ENCODE data around the gene IGSF9.

DNA sequence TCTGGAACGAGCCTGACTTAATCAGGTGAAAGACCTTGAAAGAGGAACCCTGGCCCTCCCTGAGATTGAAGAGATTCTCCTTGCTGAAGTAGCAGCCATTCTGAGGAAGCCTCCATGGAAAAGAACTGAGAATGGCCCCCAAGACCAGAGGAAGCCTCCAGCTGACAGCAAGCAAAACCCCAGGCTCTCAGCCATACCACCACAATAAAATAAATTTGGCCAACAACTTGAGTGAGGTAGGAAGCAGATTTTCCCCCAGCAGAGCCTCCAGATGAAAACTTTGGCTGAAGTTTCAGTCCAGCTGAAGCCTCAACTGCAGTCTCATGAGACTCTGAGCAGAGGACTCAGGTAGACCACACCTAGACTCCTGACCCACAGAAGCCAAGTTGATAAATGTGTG lies 42.6 kb upstream of the IGSF9 start:
- TF ChIP-seq SUZ12 (IDR thresholded peaks at IDR 0.05; ENCODE audit: unreplicated experiment): no peak
- TF ChIP-seq, protein P1, sequence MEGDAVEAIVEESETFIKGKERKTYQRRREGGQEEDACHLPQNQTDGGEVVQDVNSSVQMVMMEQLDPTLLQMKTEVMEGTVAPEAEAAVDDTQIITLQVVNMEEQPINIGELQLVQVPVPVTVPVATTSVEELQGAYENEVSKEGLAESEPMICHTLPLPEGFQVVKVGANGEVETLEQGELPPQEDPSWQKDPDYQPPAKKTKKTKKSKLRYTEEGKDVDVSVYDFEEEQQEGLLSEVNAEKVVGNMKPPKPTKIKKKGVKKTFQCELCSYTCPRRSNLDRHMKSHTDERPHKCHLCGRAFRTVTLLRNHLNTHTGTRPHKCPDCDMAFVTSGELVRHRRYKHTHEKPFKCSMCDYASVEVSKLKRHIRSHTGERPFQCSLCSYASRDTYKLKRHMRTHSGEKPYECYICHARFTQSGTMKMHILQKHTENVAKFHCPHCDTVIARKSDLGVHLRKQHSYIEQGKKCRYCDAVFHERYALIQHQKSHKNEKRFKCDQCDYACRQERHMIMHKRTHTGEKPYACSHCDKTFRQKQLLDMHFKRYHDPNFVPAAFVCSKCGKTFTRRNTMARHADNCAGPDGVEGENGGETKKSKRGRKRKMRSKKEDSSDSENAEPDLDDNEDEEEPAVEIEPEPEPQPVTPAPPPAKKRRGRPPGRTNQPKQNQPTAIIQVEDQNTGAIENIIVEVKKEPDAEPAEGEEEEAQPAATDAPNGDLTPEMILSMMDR (IDR thresholded peaks at IDR 0.05 in 2 of 3, conservative IDR thresholded peaks at IDR 0.05 in 1 of 3; ENCODE audit: control insufficient read depth in 2 of 3, extremely low read depth in 1 of 3, insufficient read depth in 1 of 3, low read depth in 3 of 3, low read length in 3 of 3): no peak
- no peak for TF ChIP-seq CBFB (IDR thresholded peaks at IDR 0.05; ENCODE audit: low read depth)
- no peak for TF ChIP-seq REST (IDR thresholded peaks at IDR 0.05; ENCODE audit: low read depth, low read length)
- no peak for TF ChIP-seq TAF1 (IDR thresholded peaks at IDR 0.05; ENCODE audit: borderline replicate concordance, low read depth, low read length)
- TF ChIP-seq USF1 (IDR thresholded peaks at IDR 0.05; ENCODE audit: borderline replicate concordance, extremely low read length, insufficient read depth, low read depth, low read length): no peak
- no peak for TF ChIP-seq POLR2AphosphoS2 (IDR thresholded peaks at IDR 0.05; ENCODE audit: low read depth, low read length)
- TF ChIP-seq PML (IDR thresholded peaks at IDR 0.05; ENCODE audit: low read length): no peak
